Esophagus muscularis mucosa (tissue), 4 donors: Measurements from ENCODE around the gene HAGHL. TPM values are rescaled to one million over a fixed set of nuclear protein-coding genes. Genes with fewer than 3 reads are reported as not detected.

Experiments used
- DNase-seq: peaks from one replicate; pipeline ENCODE4 v3.0.0-alpha.2; 2017; ENCODE audit errors: extremely low spot score
- H3K27ac ChIP-seq, 4 donors: fragments of 200-600 bp; sonication (generic); replicated peaks in 1 of 4; 1 replicate in 3 of 4; 2 replicates in 1 of 4; pipeline ENCODE4 v1.5.1; 2016 to 2019; ENCODE audit warnings: mild to moderate bottlenecking in 1 of 4
- H3K27me3 ChIP-seq, 4 donors: fragments of 200-600 bp; sonication (generic); one replicate each; pipeline versions ENCODE4 v1.5.1 to v1.6.0; 2016 to 2019
- H3K36me3 ChIP-seq, 4 donors: fragments of 200-600 bp; sonication (generic); one replicate each; pipeline ENCODE4 v1.5.1; 2016 to 2019
- H3K4me1 ChIP-seq, 4 donors: fragments of 200-600 bp; sonication (generic); one replicate each; pipeline ENCODE4 v1.5.1; 2016 to 2019
- H3K4me3 ChIP-seq, 4 donors: fragments of 200-600 bp; sonication (generic); 1 replicate in 2 of 4; 2 replicates in 2 of 4; pipeline ENCODE4 v1.5.1; 2016 to 2019; ENCODE audit warnings: mild to moderate bottlenecking in 4 of 4, moderate library complexity in 1 of 4
- H3K9me3 ChIP-seq, 4 donors: fragments of 200-600 bp; sonication (generic); 1 replicate in 3 of 4; 2 replicates in 1 of 4; pipeline ENCODE4 v1.5.1; 2016 to 2019
- CTCF ChIP-seq, 3 experiments: fragments of 200-600 bp in 2 of 3; fragments of 450-650 bp in 1 of 3; sonication (generic) in 2 of 3; IDR thresholded peaks; one replicate each; pipeline ENCODE4 v1.5.1; 2017 to 2019; ENCODE audit warnings: antibody characterized with exemption in 3 of 3, mild to moderate bottlenecking in 2 of 3, moderate library complexity in 1 of 3
- EP300 ChIP-seq: sonication (generic); formaldehyde crosslinking; IDR thresholded peaks from one replicate; pipeline ENCODE4 v1.6.1; 2017; ENCODE audit warnings: antibody characterized with exemption
- POLR2A ChIP-seq: fragments of 450-650 bp; IDR thresholded peaks from one replicate; pipeline ENCODE4 v1.6.1; 2017; ENCODE audit warnings: antibody characterized with exemption, moderate library complexity, mild to moderate bottlenecking, low read depth
- POLR2AphosphoS5 ChIP-seq, 2 donors: sonication (generic); formaldehyde crosslinking; IDR thresholded peaks; one replicate each; pipeline ENCODE4 v1.6.1; 2017; ENCODE audit warnings: antibody characterized with exemption in 2 of 2
- WGBS: methylation state at CpG from one replicate; pipeline ENCODE4 v1.1.5; 2018; 5-methylcytosine and 5-hydroxymethylcytosine counted together
- intact Hi-C: fragments of 100-400 bp; cut with DNase I; formaldehyde crosslinking; loops from one replicate; pipeline ENCODE4 v1.15.1; 2023
- total RNA-seq, 4 donors: library from RNA; depleted of rRNA; stranded (reverse); fragments of >200 nt; gene quantifications; one replicate each; pipeline versions ENCODE4 v1.1.0 to v1.2.1, GENCODE V29; 2016

The HAGHL gene
- total RNA-seq, 4 donors from 2014 or later, result 1.7 to 5.6 (median 4.5) TPM

GRCh38 chr16:702341-702740, 24.6 kb upstream of the HAGHL start:
- H3K36me3 ChIP-seq, result no peaks in the 10 kb centered on the region
- H3K27me3 ChIP-seq, result peaks cover 0 to 99% (median 67%) of the 10 kb centered on the region in 4 donors
- H3K27ac ChIP-seq, result no peak overlapping the region
- H3K9me3 ChIP-seq, result no peaks in the 10 kb centered on the region
- DNase-seq, result no peak
- H3K4me3 ChIP-seq, result no peak overlapping the region
- 89% methylated on average over 19 of the region's 19 CpGs for WGBS
- intact Hi-C loops, result no loop called here
- peaks cover 5 to 40% (median 24%) of the 10 kb centered on the region in 4 donors for H3K4me1 ChIP-seq
- TF ChIP-seq EP300, result no peak
- TF ChIP-seq POLR2AphosphoS5 (IDR thresholded peaks at IDR 0.05), result no peak
- TF ChIP-seq CTCF (IDR thresholded peaks at IDR 0.05), result no peak
- TF ChIP-seq POLR2A, result no peak

- TF ChIP-seq POLR2A (no peak), CTCF (IDR thresholded peaks at IDR 0.05) (no peak), EP300 (no peak), POLR2AphosphoS5 (IDR thresholded peaks at IDR 0.05) (no peak)
- DNase-seq, result no peak
- Histone ChIP-seq H3K4me3 (no peak overlapping the region), H3K27me3 (peaks cover 0 to 99% (median 74%) of the 10 kb centered on the region in 4 donors), H3K4me1 (peaks cover 5 to 40% (median 24%) of the 10 kb centered on the region in 4 donors), H3K27ac (no peak overlapping the region), H3K9me3 (no peaks in the 10 kb centered on the region), H3K36me3 (no peaks in the 10 kb centered on the region)
- 86% methylated on average over 7 of the region's 12 CpGs for WGBS
- intact Hi-C loops, result no loop called here
These were observed 23.5 kb upstream of the HAGHL start for GRCh38 chr16:703406-703805.

- H3K4me3 ChIP-seq, result no peak overlapping the region
- H3K27me3 ChIP-seq, result peaks cover 0 to 99% (median 80%) of the 10 kb centered on the region in 4 donors
- peaks cover 5 to 40% (median 24%) of the 10 kb centered on the region in 4 donors for H3K4me1 ChIP-seq
- H3K9me3 ChIP-seq, result no peaks in the 10 kb centered on the region
- no peaks in the 10 kb centered on the region for H3K36me3 ChIP-seq
- no peak for DNase-seq
- intact Hi-C loops, result no loop called here
- TF ChIP-seq CTCF (IDR thresholded peaks at IDR 0.05) (no peak), POLR2AphosphoS5 (IDR thresholded peaks at IDR 0.05) (no peak), POLR2A (no peak), EP300 (no peak)
- 83% methylated on average over 1 of the region's 7 CpGs for WGBS
- H3K27ac ChIP-seq, result no peak overlapping the region
These were observed 22.9 kb upstream of the HAGHL start for GRCh38 chr16:704047-704446.

- H3K27ac ChIP-seq, result no peak overlapping the region
These were observed 22.1 kb upstream of the HAGHL start for GRCh38 chr16:704552-705380.

More at GRCh38 chr16:704552-705380, 22.1 kb upstream of the HAGHL start:
- no peaks in the 10 kb centered on the region for H3K9me3 ChIP-seq
- H3K4me3 ChIP-seq, result no peak overlapping the region
- peaks cover 0 to 99% (median 86%) of the 10 kb centered on the region in 4 donors for H3K27me3 ChIP-seq
- H3K4me1 ChIP-seq, result peaks cover 5 to 44% (median 27%) of the 10 kb centered on the region in 4 donors
- intact Hi-C loops, result no loop called here
- no peak for DNase-seq
- TF ChIP-seq POLR2A, result no peak
- TF ChIP-seq CTCF (IDR thresholded peaks at IDR 0.05), result no peak
- no peak for TF ChIP-seq POLR2AphosphoS5 (IDR thresholded peaks at IDR 0.05)
- no peak for TF ChIP-seq EP300
- H3K36me3 ChIP-seq, result no peaks in the 10 kb centered on the region
- 20% methylated on average over 3 of the region's 50 CpGs for WGBS
